GM12878 (cell line): Measurements from ENCODE around the gene SFXN1. TPM values are rescaled to one million over a fixed set of nuclear protein-coding genes. Genes with fewer than 3 reads are reported as not detected.

Source experiments
- ATAC-seq: fragments of 200-7000 bp; cut with Tn5 transposase; 3 replicates; pipeline ENCODE4 v1.9.1; 2020; ENCODE audit warnings: mild to moderate bottlenecking, moderate library complexity
- BruUV-seq: library from RNA; stranded (reverse); fragments of 400-500 nt; replicated peaks from 2 replicates; lab custom pipeline; 2021; lab: Mats Ljungman, UMichigan
- CTCF ChIA-PET: fragments of 300-600 bp; sonication (Branson Sonifier 250); formaldehyde crosslinking; extraction: SDS; loops from one replicate; lab custom pipeline; 2021; ENCODE audit warnings: inconsistent platforms; lab: Yijun Ruan, JAX
- POLR2A ChIA-PET: fragments of 350-600 bp; formaldehyde crosslinking; extraction: SDS; loops from one replicate; lab custom pipeline; 2021; ENCODE audit warnings: inconsistent platforms; lab: Charles Lee
- RAD21 ChIA-PET: fragments of 300-600 bp; sonication (Branson Sonifier 250); formaldehyde crosslinking; loops from one replicate; lab custom pipeline; 2023; ENCODE audit warnings: antibody characterized with exemption; ENCODE audit not compliant: unreplicated experiment; lab: Charles Lee
- SMC1A ChIA-PET: fragments of 300-600 bp; sonication (Branson Sonifier 250); formaldehyde crosslinking; loops from one replicate; lab custom pipeline; 2023; ENCODE audit not compliant: unreplicated experiment, uncharacterized antibody; lab: Charles Lee
- DNase-seq: peaks from one replicate; pipeline ENCODE4 v3.0.0-alpha.2; 2011; ENCODE audit warnings: low read depth, low spot score
- FAIRE-seq: peaks from 3 replicates; lab custom pipeline; 2011; peaks lifted over from hg19 to GRCh38; lab: Jason Lieb, UNC
- H2AFZ ChIP-seq: 2 replicates; pipeline ENCODE4 v1.6.0; 2011; ENCODE audit warnings: low read depth, low read length, control low read depth; ENCODE audit not compliant: control insufficient read depth
- H3K27ac ChIP-seq: 2 replicates; pipeline ENCODE4 v1.5.1; 2011; ENCODE audit warnings: control low read depth; ENCODE audit not compliant: control insufficient read depth, insufficient read depth
- H3K27me3 ChIP-seq, 2 experiments: replicated peaks in 1 of 2; 2 replicates each; pipeline versions ENCODE4 v1.6.0 to v1.6.1; 2011; ENCODE audit warnings: low read length in 1 of 2; ENCODE audit not compliant: control insufficient read depth in 2 of 2, insufficient read depth in 2 of 2
- H3K36me3 ChIP-seq, 2 experiments: 2 replicates each; pipeline ENCODE4 v1.5.1; 2011; ENCODE audit warnings: low read length in 1 of 2; ENCODE audit not compliant: control insufficient read depth in 2 of 2, insufficient read depth in 2 of 2
- H3K4me1 ChIP-seq: 2 replicates; pipeline ENCODE4 v1.6.1; 2011; ENCODE audit warnings: mild to moderate bottlenecking, low read length, moderate library complexity, mixed read lengths; ENCODE audit not compliant: control insufficient read depth, insufficient read depth
- H3K4me2 ChIP-seq: 2 replicates; pipeline ENCODE4 v1.6.0; 2011; ENCODE audit warnings: control low read depth; ENCODE audit not compliant: control insufficient read depth, insufficient read depth
- H3K4me3 ChIP-seq: fragments of 200-600 bp; sonication (generic); 2 replicates; pipeline ENCODE4 v1.5.1; 2016
- H3K79me2 ChIP-seq: 2 replicates; pipeline ENCODE4 v1.6.0; 2011; ENCODE audit warnings: low read length; ENCODE audit not compliant: control insufficient read depth, insufficient read depth
- H3K9ac ChIP-seq: 2 replicates; pipeline ENCODE4 v1.8.0; 2011; ENCODE audit warnings: low read length, control low read depth, mixed read lengths; ENCODE audit not compliant: control insufficient read depth, insufficient read depth
- H3K9me3 ChIP-seq: replicated peaks from 3 replicates; pipeline ENCODE4 v1.5.1; 2011; ENCODE audit warnings: mild to moderate bottlenecking, low read length; ENCODE audit not compliant: control insufficient read depth, insufficient read depth
- H4K20me1 ChIP-seq: 2 replicates; pipeline ENCODE4 v1.6.0; 2011; ENCODE audit not compliant: control insufficient read depth, insufficient read depth
- BHLHE40 ChIP-seq, 2 experiments: fragments of 450-650 bp in 1 of 2; IDR thresholded peaks; 2 replicates each; pipeline ENCODE4 v1.6.1; 2011 to 2017; ENCODE audit warnings: low read depth in 2 of 2, borderline replicate concordance in 1 of 2, improper control_type of control experiment in 1 of 2, low read length in 1 of 2, mild to moderate bottlenecking in 1 of 2
- CBX5 ChIP-seq: sonication (generic); IDR thresholded peaks from 2 replicates; pipeline ENCODE4 v1.6.1; 2016; ENCODE audit warnings: low read depth, moderate library complexity, mild to moderate bottlenecking, inconsistent platforms
- CREB1 ChIP-seq: IDR thresholded peaks from 2 replicates; pipeline ENCODE4 v1.6.1; 2012; ENCODE audit warnings: low read depth, mild to moderate bottlenecking, inconsistent platforms
- IRF3 ChIP-seq: fragments of 450-650 bp; IDR thresholded peaks from 2 replicates; pipeline ENCODE4 v1.6.1; 2014; ENCODE audit warnings: mild to moderate bottlenecking
- KDM1A ChIP-seq: fragments of 200-600 bp; sonication (generic); IDR thresholded peaks from 2 replicates; pipeline ENCODE4 v1.6.1; 2016; ENCODE audit warnings: borderline replicate concordance
- PML ChIP-seq: IDR thresholded peaks from 2 replicates; pipeline ENCODE4 v1.6.1; 2012; ENCODE audit warnings: low read length, inconsistent platforms
- RB1 ChIP-seq: fragments of 450-650 bp; formaldehyde crosslinking; IDR thresholded peaks from 2 replicates; pipeline ENCODE4 v1.6.1; 2017; ENCODE audit warnings: mild to moderate bottlenecking, borderline replicate concordance
- RELA ChIP-seq: fragments of 450-650 bp; IDR thresholded peaks from 2 replicates; pipeline ENCODE4 v1.8.0; 2014; ENCODE audit warnings: borderline replicate concordance; ENCODE audit not compliant: partially characterized antibody
- RUNX3 ChIP-seq: IDR thresholded peaks from 2 replicates; pipeline ENCODE4 v1.6.1; 2012; ENCODE audit warnings: low read length, inconsistent platforms
- SP1 ChIP-seq: IDR thresholded peaks from one replicate; pipeline ENCODE4 v1.6.1; 2011; ENCODE audit warnings: low read depth, low read length
- TBL1XR1 ChIP-seq: IDR thresholded peaks from 2 replicates; pipeline ENCODE4 v1.6.1; 2012; ENCODE audit warnings: low read depth, low read length, improper control_type of control experiment
- WGBS: methylation state at CpG from one replicate; pipeline ENCODE4 v1.1.6; 2016; ENCODE audit warnings: low lambda C conversion rate; ENCODE audit not compliant: insufficient replicate concordance, insufficient coverage; ENCODE audit errors: missing lambda C conversion rate; 5-methylcytosine and 5-hydroxymethylcytosine counted together
- in situ Hi-C: fragments of 300-500 bp; cut with MboI; formaldehyde crosslinking; loops from 9 replicates; pipeline ENCODE4 v1.14.3; 2018; ENCODE audit warnings: mixed read lengths
- intact Hi-C: fragments of 100-400 bp; cut with micrococcal nuclease; formaldehyde crosslinking; loops from one replicate; pipeline ENCODE4 v1.14.2; 2022; ENCODE audit not compliant: unreplicated experiment
- polyA plus RNA-seq, 11 experiments: library from polyadenylated mRNA; depleted of rRNA in 4 of 11; unstranded in 6 of 11; stranded (reverse) in 5 of 11; fragments of >200 nt; fragmentation: Nextera tagmentation in 4 of 11; fragmentation: Illumina TruSeq in 1 of 11; extraction: Ambion mirVana in 4 of 11; extraction: Trizol in 1 of 11; gene quantifications; 1 replicate in 1 of 11; 2 replicates in 10 of 11; pipeline versions ENCODE4 v1.2.1 to v1.2.3, GENCODE V29; 2011 to 2016; ENCODE audit warnings: inconsistent platforms in 2 of 11, missing spikeins in 2 of 11, low read depth in 1 of 11
- total RNA-seq, 4 experiments: library from RNA; depleted of rRNA in 3 of 4; stranded (reverse); fragments of >200 nt in 3 of 4; fragmentation: Illumina TruSeq in 1 of 4; extraction: Trizol in 1 of 4; gene quantifications; 2 replicates each; pipeline versions ENCODE4 v1.2.1 to v1.2.3, GENCODE V29; 2013 to 2021

SFXN1 gene
- total and polyA plus RNA-seq, 10 of the 15 experiments (the other 5 are each of a cell fraction or from before 2014, with no cell fraction given): 18.0 to 248 (median 103) TPM

DNA sequence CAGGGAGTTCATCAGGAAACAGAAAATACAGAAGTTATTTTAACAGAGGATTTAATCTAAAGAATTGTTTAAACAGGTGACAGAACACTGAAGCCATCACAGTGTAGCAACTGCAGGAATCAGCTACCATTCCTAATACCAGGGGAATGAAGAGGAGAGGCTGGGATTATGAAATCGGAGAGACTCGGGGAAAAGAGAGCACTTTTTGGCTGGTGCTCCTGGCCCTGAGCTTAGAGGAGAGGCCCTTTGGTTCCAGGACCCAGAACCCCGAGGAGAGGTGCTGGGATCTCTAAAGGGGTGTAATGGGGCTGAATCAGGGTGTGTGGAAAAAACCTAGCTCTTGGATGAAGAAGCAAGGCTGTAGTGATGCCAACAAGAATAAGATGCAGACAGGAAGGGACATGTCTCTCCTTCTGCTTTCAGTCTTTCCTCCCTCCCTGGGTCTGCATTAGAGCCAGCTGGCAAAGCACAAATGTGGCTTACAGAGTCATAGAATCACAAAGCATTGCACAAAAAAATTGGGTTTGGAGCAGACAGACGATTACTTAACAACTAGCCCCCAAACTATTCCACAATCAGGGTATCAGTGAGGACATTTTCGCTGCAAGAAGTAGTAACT lies 11.6 kb upstream of the SFXN1 start:
- no peaks in the 10 kb centered on the region for H3K4me1 ChIP-seq
- H3K79me2 ChIP-seq: no peaks in the 10 kb centered on the region
- DNase-seq (no peak), FAIRE-seq (no peak), ATAC-seq (no peak)
- no peak overlapping the region for H3K4me3 ChIP-seq
- WGBS: 11% methylated on average over 5 of the region's 5 CpGs
- H3K9me3 ChIP-seq: no peaks in the 10 kb centered on the region
- no peaks in the 10 kb centered on the region for H4K20me1 ChIP-seq
- no peaks in the 10 kb centered on the region; a peak in 2 of 4 replicates for H3K27me3 ChIP-seq
- RAD21 ChIA-PET: no interaction called here
- no peak overlapping the region for H3K27ac ChIP-seq
- in situ Hi-C loops (no loop called here), intact Hi-C loops (no loop called here)
- CTCF ChIA-PET: interaction anchor here (0.5 to 1.7 kb wide), 2 partner anchors 24 to 516 kb away, joined by 3 to 5 read pairs; no protein-coding TSS in a partner anchor
- no peak overlapping the region for H3K4me2 ChIP-seq
- BruUV-seq: no TSS peak
- H3K9ac ChIP-seq: no peak overlapping the region
- no peak overlapping the region for H2AFZ ChIP-seq
- H3K36me3 ChIP-seq: no peaks in the 10 kb centered on the region
- SMC1A ChIA-PET: no interaction called here
- TF ChIP-seq RB1: no peak
- TF ChIP-seq RUNX3: no peak
- no peak for TF ChIP-seq TBL1XR1
- no peak for TF ChIP-seq PML
- TF ChIP-seq IRF3: no peak
- TF ChIP-seq BHLHE40 (IDR thresholded peaks at IDR 0.05; ENCODE audit: borderline replicate concordance in 1 of 2, low read depth in 2 of 2, low read length in 1 of 2): no peak
- TF ChIP-seq CREB1: no peak
- no peak for TF ChIP-seq CBX5
- TF ChIP-seq SP1: no peak
- no peak for TF ChIP-seq RELA
- TF ChIP-seq KDM1A: no peak
- TF ChIP-seq, all 136 proteins: peak for 0
- POLR2A ChIA-PET: no interaction called here
